ENCODE data around the gene LRFN4.

The LRFN4 gene

DNA sequence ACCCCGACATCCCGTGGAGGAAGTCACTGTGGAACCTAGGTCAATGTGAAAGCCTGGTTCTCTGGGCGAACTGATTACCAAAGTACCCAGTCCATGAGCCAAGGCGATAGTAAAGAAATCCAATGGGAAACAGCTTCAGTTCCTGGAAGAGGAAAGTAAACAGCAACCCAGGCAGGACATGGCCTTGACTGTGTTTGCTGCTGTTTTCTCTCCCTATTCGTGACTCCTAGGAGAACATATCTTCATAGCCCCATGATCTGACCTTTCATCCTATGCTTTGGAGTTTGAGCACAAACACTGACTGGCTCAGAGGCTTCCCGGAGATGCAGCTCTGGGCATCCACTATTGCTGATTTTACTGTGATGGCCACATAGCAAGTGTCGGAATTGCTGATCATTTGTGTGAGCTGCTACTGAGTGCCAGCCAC, 45.1 kb downstream of the LRFN4 start:
- no peak for TF ChIP-seq EZH2phosphoT487 (conservative IDR thresholded peaks at IDR 0.05; ENCODE audit: low read length)
- TF ChIP-seq, protein P1, sequence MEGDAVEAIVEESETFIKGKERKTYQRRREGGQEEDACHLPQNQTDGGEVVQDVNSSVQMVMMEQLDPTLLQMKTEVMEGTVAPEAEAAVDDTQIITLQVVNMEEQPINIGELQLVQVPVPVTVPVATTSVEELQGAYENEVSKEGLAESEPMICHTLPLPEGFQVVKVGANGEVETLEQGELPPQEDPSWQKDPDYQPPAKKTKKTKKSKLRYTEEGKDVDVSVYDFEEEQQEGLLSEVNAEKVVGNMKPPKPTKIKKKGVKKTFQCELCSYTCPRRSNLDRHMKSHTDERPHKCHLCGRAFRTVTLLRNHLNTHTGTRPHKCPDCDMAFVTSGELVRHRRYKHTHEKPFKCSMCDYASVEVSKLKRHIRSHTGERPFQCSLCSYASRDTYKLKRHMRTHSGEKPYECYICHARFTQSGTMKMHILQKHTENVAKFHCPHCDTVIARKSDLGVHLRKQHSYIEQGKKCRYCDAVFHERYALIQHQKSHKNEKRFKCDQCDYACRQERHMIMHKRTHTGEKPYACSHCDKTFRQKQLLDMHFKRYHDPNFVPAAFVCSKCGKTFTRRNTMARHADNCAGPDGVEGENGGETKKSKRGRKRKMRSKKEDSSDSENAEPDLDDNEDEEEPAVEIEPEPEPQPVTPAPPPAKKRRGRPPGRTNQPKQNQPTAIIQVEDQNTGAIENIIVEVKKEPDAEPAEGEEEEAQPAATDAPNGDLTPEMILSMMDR (IDR thresholded peaks at IDR 0.05; ENCODE audit: insufficient read depth, low read length, poor library complexity, severe bottlenecking), result no peak
- no peak overlapping the region for H3K27ac ChIP-seq (ENCODE audit: low read depth, low read length)

DNA sequence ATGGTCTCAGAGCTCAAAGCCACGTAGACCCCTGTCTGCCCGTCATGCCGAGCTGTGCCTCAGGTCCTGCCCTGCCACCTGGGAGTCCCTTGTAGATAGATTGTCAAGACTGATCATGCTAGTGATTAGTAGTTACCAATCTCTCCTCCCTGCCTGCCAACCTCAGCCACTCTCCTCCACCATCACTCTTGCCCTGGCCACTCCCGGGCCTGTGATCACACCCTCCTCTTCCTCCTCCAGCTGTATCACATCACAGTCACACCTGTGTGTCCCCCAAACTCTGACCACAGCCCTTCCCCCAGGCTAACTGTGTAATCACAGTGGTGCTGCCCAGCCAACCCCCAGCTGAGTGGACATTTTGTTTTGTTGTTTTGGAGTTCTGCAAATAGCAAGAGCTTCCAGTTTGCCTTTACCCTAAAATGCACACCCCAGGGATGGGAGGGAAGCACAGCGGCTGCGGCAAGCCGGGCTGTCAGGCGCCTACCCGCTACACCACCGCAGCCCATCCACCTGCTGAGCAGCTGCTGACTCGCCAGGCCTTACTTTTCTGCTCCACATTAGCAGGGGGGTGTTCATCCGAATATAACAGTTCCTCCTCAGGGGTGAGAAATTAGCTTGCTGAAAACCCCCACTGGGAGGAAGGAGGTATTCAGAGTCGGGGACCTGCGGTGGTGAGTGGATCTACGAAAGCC, 45.8 kb downstream of the LRFN4 start:
- no peak overlapping the region for H3K27ac ChIP-seq (ENCODE audit: low read depth, low read length)
- H3K27me3 ChIP-seq (ENCODE audit: low read length), result no peaks in the 10 kb centered on the region
- no peaks in the 10 kb centered on the region for H3K79me2 ChIP-seq (ENCODE audit: insufficient read depth, low read length)
- H3K36me3 ChIP-seq (ENCODE audit: low read length), result no peaks in the 10 kb centered on the region
- no peak for TF ChIP-seq EZH2phosphoT487 (conservative IDR thresholded peaks at IDR 0.05; ENCODE audit: low read length)
- TF ChIP-seq, protein P1 (IDR thresholded peaks at IDR 0.05; ENCODE audit: insufficient read depth, low read length, poor library complexity, severe bottlenecking), result no peak
- H3F3A ChIP-seq (ENCODE audit: insufficient read depth), result no peaks in the 10 kb centered on the region
- no peaks in the 10 kb centered on the region for H3K9me3 ChIP-seq (ENCODE audit: insufficient read depth, low read length)
- H4K20me1 ChIP-seq (ENCODE audit: low read depth, low read length), result no peaks in the 10 kb centered on the region
- no peak overlapping the region for H3K4me2 ChIP-seq (ENCODE audit: low read depth, low read length, poor library complexity, severe bottlenecking)
- no peak overlapping the region for H2AFZ ChIP-seq (ENCODE audit: low read depth, low read length, severe bottlenecking)
- H3K9me2 ChIP-seq (replicated peaks; ENCODE audit: insufficient read depth, low read length), result no peaks in the 10 kb centered on the region
- no peak overlapping the region for H3K4me3 ChIP-seq (ENCODE audit: insufficient read depth, low read length, poor library complexity, severe bottlenecking)
- no peak overlapping the region for H3K9ac ChIP-seq (ENCODE audit: low read length)

More for the DNA sequence above, 45.1 kb downstream of the LRFN4 start:
- Histone ChIP-seq H3K9me3 (ENCODE audit: insufficient read depth, low read length) (no peaks in the 10 kb centered on the region), H2AFZ (ENCODE audit: low read depth, low read length, severe bottlenecking) (no peak overlapping the region), H3K9me2 (replicated peaks; ENCODE audit: insufficient read depth, low read length) (no peaks in the 10 kb centered on the region), H3K4me2 (ENCODE audit: low read depth, low read length, poor library complexity, severe bottlenecking) (no peak overlapping the region), H3K4me3 (ENCODE audit: insufficient read depth, low read length, poor library complexity, severe bottlenecking) (no peak overlapping the region), H3K79me2 (ENCODE audit: insufficient read depth, low read length) (no peaks in the 10 kb centered on the region), H3K9ac (ENCODE audit: low read length) (no peak overlapping the region), H3K36me3 (ENCODE audit: low read length) (no peaks in the 10 kb centered on the region), H3K27me3 (ENCODE audit: low read length) (no peaks in the 10 kb centered on the region), H4K20me1 (ENCODE audit: low read depth, low read length) (no peaks in the 10 kb centered on the region), H3F3A (ENCODE audit: insufficient read depth) (no peaks in the 10 kb centered on the region)

DNA sequence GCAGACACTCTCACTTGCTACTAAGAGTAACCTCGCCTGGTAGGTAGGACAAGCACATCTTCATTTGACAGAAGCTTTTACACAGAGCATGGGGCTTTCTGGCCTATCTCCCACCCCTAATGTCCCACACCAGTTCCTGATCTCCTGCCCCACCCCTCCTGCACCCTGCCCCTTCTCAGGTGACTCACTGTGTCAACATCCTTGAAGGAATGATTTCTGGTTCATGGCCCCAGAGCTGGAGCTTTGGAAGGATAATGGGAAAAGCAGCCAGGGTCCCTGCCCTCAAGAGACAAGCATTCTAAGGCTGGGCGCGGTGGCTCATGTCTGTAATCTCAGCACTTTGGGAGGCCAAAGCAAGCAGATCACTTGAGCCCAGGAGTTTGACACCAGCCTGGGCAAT, 47.2 kb downstream of the LRFN4 start:
- H3K27ac ChIP-seq (ENCODE audit: low read depth, low read length), result no peak overlapping the region
- H3K36me3 ChIP-seq (ENCODE audit: low read length), result no peaks in the 10 kb centered on the region
- H3K4me3 ChIP-seq (ENCODE audit: insufficient read depth, low read length, poor library complexity, severe bottlenecking), result no peak overlapping the region
- H3K79me2 ChIP-seq (ENCODE audit: insufficient read depth, low read length), result no peaks in the 10 kb centered on the region
- no peaks in the 10 kb centered on the region for H3F3A ChIP-seq (ENCODE audit: insufficient read depth)
- no peaks in the 10 kb centered on the region for H3K27me3 ChIP-seq (ENCODE audit: low read length)
- H4K20me1 ChIP-seq (ENCODE audit: low read depth, low read length), result no peaks in the 10 kb centered on the region
- TF ChIP-seq EZH2phosphoT487 (conservative IDR thresholded peaks at IDR 0.05; ENCODE audit: low read length), result no peak
- TF ChIP-seq, protein P1 (IDR thresholded peaks at IDR 0.05; ENCODE audit: insufficient read depth, low read length, poor library complexity, severe bottlenecking), result no peak
- H3K4me2 ChIP-seq (ENCODE audit: low read depth, low read length, poor library complexity, severe bottlenecking), result no peak overlapping the region
- H2AFZ ChIP-seq (ENCODE audit: low read depth, low read length, severe bottlenecking), result no peak overlapping the region
- no peaks in the 10 kb centered on the region for H3K9me3 ChIP-seq (ENCODE audit: insufficient read depth, low read length)
- no peaks in the 10 kb centered on the region for H3K9me2 ChIP-seq (replicated peaks; ENCODE audit: insufficient read depth, low read length)
- H3K9ac ChIP-seq (ENCODE audit: low read length), result no peak overlapping the region
